Kidney epithelial cell (primary cell): Measurements from ENCODE around the gene AVPI1. TPM values are rescaled to one million over a fixed set of nuclear protein-coding genes. Genes with fewer than 3 reads are reported as not detected.

Experiments
- DNase-seq: peaks from one replicate; pipeline ENCODE4 v3.0.0-alpha.2; 2010; ENCODE audit warnings: low read depth
- H3K27me3 ChIP-seq: 2 replicates; pipeline ENCODE4 v1.6.0; 2011; ENCODE audit warnings: low read length; ENCODE audit not compliant: control insufficient read depth, insufficient read depth
- H3K36me3 ChIP-seq: 2 replicates; pipeline ENCODE4 v1.5.1; 2011; ENCODE audit warnings: low read length; ENCODE audit not compliant: control insufficient read depth, insufficient read depth
- H3K4me3 ChIP-seq: 2 replicates; pipeline ENCODE4 v1.5.1; 2011; ENCODE audit warnings: low read depth, mild to moderate bottlenecking, control low read depth, low read length
- CTCF ChIP-seq: IDR thresholded peaks from 2 replicates; pipeline ENCODE4 v1.5.1; 2011; ENCODE audit warnings: mild to moderate bottlenecking, moderate library complexity, low read length, control low read depth, inconsistent platforms; ENCODE audit not compliant: insufficient read depth, poor library complexity, severe bottlenecking
- total RNA-seq: library from RNA; depleted of rRNA; stranded (reverse); fragments of >200 nt; gene quantifications from 2 replicates; pipeline ENCODE4 v1.2.3, GENCODE V29; 2015

AVPI1 gene
- total RNA-seq, 1 donor from 2014 or later: 17.2 TPM

GRCh38 chr10:97708167-97708566 is 21.1 kb upstream of the AVPI1 start:
- no peak for DNase-seq
- Histone ChIP-seq H3K27me3 (no peaks in the 10 kb centered on the region), H3K36me3 (no peaks in the 10 kb centered on the region), H3K4me3 (no peak overlapping the region)
- no peak for TF ChIP-seq CTCF

GRCh38 chr10:97707134-97707861 is 20.3 kb upstream of the AVPI1 start:
- TF ChIP-seq CTCF: no peak
- Histone ChIP-seq H3K36me3 (no peaks in the 10 kb centered on the region), H3K27me3 (no peaks in the 10 kb centered on the region), H3K4me3 (no peak overlapping the region)
- DNase-seq: no peak

- H3K36me3 ChIP-seq: no peaks in the 10 kb centered on the region
- no peak overlapping the region for H3K4me3 ChIP-seq
- no peaks in the 10 kb centered on the region for H3K27me3 ChIP-seq
- TF ChIP-seq CTCF: no peak
- DNase-seq: no peak
These were observed 18.1 kb upstream of the AVPI1 start for GRCh38 chr10:97705006-97705670.

- no peak for TF ChIP-seq CTCF
- H3K36me3 ChIP-seq: no peaks in the 10 kb centered on the region
- H3K27me3 ChIP-seq: no peaks in the 10 kb centered on the region
- no peak for DNase-seq
- H3K4me3 ChIP-seq: no peak overlapping the region
These were observed 17.3 kb upstream of the AVPI1 start for GRCh38 chr10:97704341-97704740.

GRCh38 chr10:97703398-97704067 is 16.5 kb upstream of the AVPI1 start:
- H3K27me3 ChIP-seq: no peaks in the 10 kb centered on the region
- no peak overlapping the region for H3K4me3 ChIP-seq
- no peak for DNase-seq
- no peak for TF ChIP-seq CTCF
- no peaks in the 10 kb centered on the region for H3K36me3 ChIP-seq
